Fibroblast of skin of left biceps (primary cell): ENCODE measurements around the gene NF1.
"Not testable (repeated sequence)": the region's sequence is repeated elsewhere in the genome, so short reads cannot be mapped to it uniquely, and the experiment has no call there.

Source experiments
- DNase-seq, 2 experiments: peaks; one replicate each; pipeline ENCODE4 v3.0.0-alpha.2; 2013; ENCODE audit warnings: low read depth in 2 of 2

The NF1 gene

GRCh38 chr17:31328160-31328535 is 233.4 kb downstream of the NF1 start:
- DNase-seq, result peak; percentile 48 to 49

- DNase-seq, result peak in 1 of 2 experiments; percentile 10
Measured at GRCh38 chr17:31329221-31329620, 234.4 kb downstream of the NF1 start.

- peak; percentile 37 to 49 for DNase-seq
Measured at GRCh38 chr17:31339906-31340661, 245.3 kb downstream of the NF1 start.

GRCh38 chr17:31345191-31345747 is 250.5 kb downstream of the NF1 start:
- DNase-seq, result not testable (repeated sequence)

- no peak for DNase-seq
Measured at GRCh38 chr17:31349454-31349853, 254.7 kb downstream of the NF1 start.

- no peak for DNase-seq
Measured at GRCh38 chr17:31355935-31356334, 261.2 kb downstream of the NF1 start.

GRCh38 chr17:31357091-31357490 is 262.3 kb downstream of the NF1 start:
- no peak for DNase-seq

- DNase-seq, result no peak
Measured at GRCh38 chr17:31357839-31358394, 263.1 kb downstream of the NF1 start.

- DNase-seq, result no peak
Measured at GRCh38 chr17:31364012-31364411, 269.2 kb downstream of the NF1 start.

GRCh38 chr17:31366088-31366487 is 271.3 kb downstream of the NF1 start:
- DNase-seq, result no peak

- no peak for DNase-seq
Measured at GRCh38 chr17:31369266-31369665, 274.5 kb downstream of the NF1 start.

- peak; percentile 13 to 23 for DNase-seq
Measured at GRCh38 chr17:31371511-31372097, 276.8 kb downstream of the NF1 start.

GRCh38 chr17:31373150-31374093 is 278.6 kb downstream of the NF1 start:
- peak; percentile 15 to 18 for DNase-seq

GRCh38 chr17:31374094-31374447 is 279.3 kb downstream of the NF1 start:
- DNase-seq, result no peak

- no peak for DNase-seq
Measured at GRCh38 chr17:31374503-31374902, 279.7 kb downstream of the NF1 start.

GRCh38 chr17:31378638-31379037 is 283.9 kb downstream of the NF1 start:
- no peak for DNase-seq

- no peak for DNase-seq
Measured at GRCh38 chr17:31379597-31380205, 284.9 kb downstream of the NF1 start.

GRCh38 chr17:31381165-31381668 is 286.4 kb downstream of the NF1 start:
- no peak for DNase-seq

- not testable (repeated sequence) for DNase-seq
Measured at GRCh38 chr17:31382668-31383275, 288.0 kb downstream of the NF1 start.

- DNase-seq, result not testable (repeated sequence)
Measured at GRCh38 chr17:31383488-31383887, 288.7 kb downstream of the NF1 start.
